Sigmoid colon (tissue), 4 donors: ENCODE results near the gene MMP8.

Experiments
- EP300 ChIP-seq, 4 donors: sonication (generic); formaldehyde crosslinking; IDR thresholded peaks; one replicate each; pipeline ENCODE4 v1.6.1; 2017; ENCODE audit warnings: antibody characterized with exemption in 4 of 4
- POLR2A ChIP-seq, 2 donors: fragments of 450-650 bp; IDR thresholded peaks; one replicate each; pipeline ENCODE4 v1.6.1; 2016; ENCODE audit warnings: antibody characterized with exemption in 2 of 2, mild to moderate bottlenecking in 2 of 2, moderate library complexity in 2 of 2
- POLR2AphosphoS5 ChIP-seq, 4 donors: sonication (generic); formaldehyde crosslinking; IDR thresholded peaks; one replicate each; pipeline ENCODE4 v1.6.1; 2017; ENCODE audit warnings: antibody characterized with exemption in 4 of 4
- TF ChIP-seq, protein P1 (sequence below), 4 experiments: fragments of 450-650 bp in 3 of 4; fragments of 200-600 bp in 1 of 4; IDR thresholded peaks; one replicate each; pipeline ENCODE4 v1.5.1; 2016 to 2019; ENCODE audit warnings: antibody characterized with exemption in 4 of 4, mild to moderate bottlenecking in 3 of 4, moderate library complexity in 2 of 4

DNA sequence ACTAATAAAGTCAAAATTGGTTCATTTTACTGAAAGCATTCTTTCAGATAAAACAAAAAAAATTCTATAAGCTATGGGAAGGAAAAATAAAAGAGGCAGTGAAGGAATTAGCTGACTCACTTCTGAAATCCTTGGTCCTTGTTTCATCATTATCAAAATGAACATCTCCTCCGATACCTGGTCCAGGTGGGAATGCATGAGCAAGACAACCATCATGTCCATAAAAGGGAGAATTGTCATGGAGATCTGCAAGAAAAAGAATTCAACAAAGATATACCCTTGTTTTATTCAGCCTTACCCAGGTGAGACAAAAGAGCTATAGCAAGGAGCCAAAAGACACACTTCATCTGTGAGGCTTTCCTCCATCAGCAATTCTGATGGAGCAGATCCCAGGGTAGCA is 28.5 kb upstream of the MMP8 start:
- TF ChIP-seq, protein P1, sequence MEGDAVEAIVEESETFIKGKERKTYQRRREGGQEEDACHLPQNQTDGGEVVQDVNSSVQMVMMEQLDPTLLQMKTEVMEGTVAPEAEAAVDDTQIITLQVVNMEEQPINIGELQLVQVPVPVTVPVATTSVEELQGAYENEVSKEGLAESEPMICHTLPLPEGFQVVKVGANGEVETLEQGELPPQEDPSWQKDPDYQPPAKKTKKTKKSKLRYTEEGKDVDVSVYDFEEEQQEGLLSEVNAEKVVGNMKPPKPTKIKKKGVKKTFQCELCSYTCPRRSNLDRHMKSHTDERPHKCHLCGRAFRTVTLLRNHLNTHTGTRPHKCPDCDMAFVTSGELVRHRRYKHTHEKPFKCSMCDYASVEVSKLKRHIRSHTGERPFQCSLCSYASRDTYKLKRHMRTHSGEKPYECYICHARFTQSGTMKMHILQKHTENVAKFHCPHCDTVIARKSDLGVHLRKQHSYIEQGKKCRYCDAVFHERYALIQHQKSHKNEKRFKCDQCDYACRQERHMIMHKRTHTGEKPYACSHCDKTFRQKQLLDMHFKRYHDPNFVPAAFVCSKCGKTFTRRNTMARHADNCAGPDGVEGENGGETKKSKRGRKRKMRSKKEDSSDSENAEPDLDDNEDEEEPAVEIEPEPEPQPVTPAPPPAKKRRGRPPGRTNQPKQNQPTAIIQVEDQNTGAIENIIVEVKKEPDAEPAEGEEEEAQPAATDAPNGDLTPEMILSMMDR (IDR thresholded peaks at IDR 0.05): no peak
- TF ChIP-seq POLR2A (IDR thresholded peaks at IDR 0.05) (no peak), POLR2AphosphoS5 (IDR thresholded peaks at IDR 0.05) (no peak), EP300 (IDR thresholded peaks at IDR 0.05) (no peak)
